Bronchial epithelial cell (primary cell): Measurements from ENCODE around the gene MET. TPM values are rescaled to one million over a fixed set of nuclear protein-coding genes. Genes with fewer than 3 reads are reported as not detected.

ENCODE experiments used
- DNase-seq: peaks from one replicate; pipeline ENCODE4 v3.0.0-alpha.2; 2010; ENCODE audit warnings: low read depth
- FAIRE-seq: peaks from 2 replicates; lab custom pipeline; 2011; peaks lifted over from hg19 to GRCh38; lab: Jason Lieb, UNC
- H3K27me3 ChIP-seq: 2 replicates; pipeline ENCODE4 v1.5.1; 2011; ENCODE audit warnings: low read length; ENCODE audit not compliant: control insufficient read depth, insufficient read depth
- H3K36me3 ChIP-seq: 2 replicates; pipeline ENCODE4 v1.5.1; 2011; ENCODE audit warnings: low read length; ENCODE audit not compliant: control insufficient read depth, insufficient read depth
- H3K4me3 ChIP-seq: 2 replicates; pipeline ENCODE4 v1.5.1; 2011; ENCODE audit warnings: mild to moderate bottlenecking, low read depth, low read length, control low read depth
- total RNA-seq: library from RNA; depleted of rRNA; stranded (reverse); fragments of >200 nt; gene quantifications from 2 replicates; pipeline ENCODE4 v1.2.1, GENCODE V29; 2014
- TF ChIP-seq, protein P1 (sequence below): IDR thresholded peaks from 2 replicates; pipeline ENCODE4 v1.5.1; 2011; ENCODE audit warnings: mild to moderate bottlenecking, moderate library complexity, low read length, control low read depth, inconsistent platforms; ENCODE audit not compliant: insufficient read depth, severe bottlenecking

The MET gene
- total RNA-seq, 1 donor from 2014 or later: 156 TPM

DNA sequence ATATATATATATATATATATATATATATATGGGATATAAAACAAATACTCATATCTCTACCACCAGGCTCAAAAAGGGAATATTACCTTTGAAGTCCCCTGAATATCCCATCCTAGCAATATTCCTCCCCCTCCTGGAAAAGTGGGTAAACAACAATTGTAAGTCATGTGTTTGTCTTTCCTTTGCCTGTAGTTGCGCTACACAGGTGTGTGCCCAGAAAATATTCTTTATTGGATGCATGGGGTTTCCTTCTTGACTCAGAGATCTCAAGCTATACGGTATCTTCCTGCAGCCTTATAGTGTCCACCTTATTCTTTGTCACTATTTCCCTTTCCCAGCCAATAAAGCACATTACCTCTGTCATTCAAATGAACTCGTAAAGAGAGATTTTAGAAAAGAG lies 54.2 kb downstream of the MET start:
- FAIRE-seq (no peak), DNase-seq (no peak)
- Histone ChIP-seq H3K36me3 (peaks cover 3% of the 10 kb centered on the region), H3K27me3 (no peaks in the 10 kb centered on the region), H3K4me3 (no peak overlapping the region)
- TF ChIP-seq, protein P1, sequence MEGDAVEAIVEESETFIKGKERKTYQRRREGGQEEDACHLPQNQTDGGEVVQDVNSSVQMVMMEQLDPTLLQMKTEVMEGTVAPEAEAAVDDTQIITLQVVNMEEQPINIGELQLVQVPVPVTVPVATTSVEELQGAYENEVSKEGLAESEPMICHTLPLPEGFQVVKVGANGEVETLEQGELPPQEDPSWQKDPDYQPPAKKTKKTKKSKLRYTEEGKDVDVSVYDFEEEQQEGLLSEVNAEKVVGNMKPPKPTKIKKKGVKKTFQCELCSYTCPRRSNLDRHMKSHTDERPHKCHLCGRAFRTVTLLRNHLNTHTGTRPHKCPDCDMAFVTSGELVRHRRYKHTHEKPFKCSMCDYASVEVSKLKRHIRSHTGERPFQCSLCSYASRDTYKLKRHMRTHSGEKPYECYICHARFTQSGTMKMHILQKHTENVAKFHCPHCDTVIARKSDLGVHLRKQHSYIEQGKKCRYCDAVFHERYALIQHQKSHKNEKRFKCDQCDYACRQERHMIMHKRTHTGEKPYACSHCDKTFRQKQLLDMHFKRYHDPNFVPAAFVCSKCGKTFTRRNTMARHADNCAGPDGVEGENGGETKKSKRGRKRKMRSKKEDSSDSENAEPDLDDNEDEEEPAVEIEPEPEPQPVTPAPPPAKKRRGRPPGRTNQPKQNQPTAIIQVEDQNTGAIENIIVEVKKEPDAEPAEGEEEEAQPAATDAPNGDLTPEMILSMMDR: no peak

GRCh38 chr7:116726713-116727431 lies 54.9 kb downstream of the MET start:
- DNase-seq (no peak), FAIRE-seq (no peak)
- Histone ChIP-seq H3K27me3 (no peaks in the 10 kb centered on the region), H3K36me3 (peaks cover 5% of the 10 kb centered on the region), H3K4me3 (no peak overlapping the region)
- TF ChIP-seq, protein P1: no peak

- Histone ChIP-seq H3K36me3 (peaks cover 5% of the 10 kb centered on the region), H3K27me3 (no peaks in the 10 kb centered on the region), H3K4me3 (no peak overlapping the region)
- DNase-seq (peak; percentile 57), FAIRE-seq (peak; percentile 55)
- TF ChIP-seq, protein P1: no peak
Observed at GRCh38 chr7:116727432-116728009, 55.5 kb downstream of the MET start.

DNA sequence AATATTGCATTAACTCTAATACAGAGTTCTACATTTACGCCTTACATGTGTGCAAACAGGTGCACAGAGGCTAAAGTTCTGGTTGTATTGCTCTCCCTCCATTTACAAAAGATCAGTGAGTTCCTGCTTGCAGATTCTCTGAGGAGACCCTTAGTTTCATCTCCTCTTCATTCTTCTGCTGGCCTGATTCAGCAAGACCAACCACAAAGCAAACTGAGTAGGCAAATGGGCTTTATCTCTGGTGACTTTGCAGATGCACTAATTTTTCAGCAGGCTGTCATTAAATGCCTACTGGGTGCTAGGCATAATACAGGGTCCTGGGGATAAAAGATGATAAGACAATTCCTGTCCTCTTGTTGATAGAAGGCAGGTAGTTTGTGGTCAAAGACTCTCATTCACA lies 56.4 kb downstream of the MET start:
- no peak overlapping the region for H3K4me3 ChIP-seq

GRCh38 chr7:116730097-116731022 lies 58.4 kb downstream of the MET start:
- FAIRE-seq: no peak
- H3K4me3 ChIP-seq: no peak overlapping the region
- no peak for DNase-seq
- H3K36me3 ChIP-seq: peaks cover 6% of the 10 kb centered on the region
- TF ChIP-seq, protein P1: no peak
- no peaks in the 10 kb centered on the region for H3K27me3 ChIP-seq

More for the DNA sequence above, 56.4 kb downstream of the MET start:
- peaks cover 5% of the 10 kb centered on the region for H3K36me3 ChIP-seq
- no peaks in the 10 kb centered on the region for H3K27me3 ChIP-seq
- TF ChIP-seq, protein P1: no peak
- FAIRE-seq (no peak), DNase-seq (no peak)
